GM12801 (cell line): ENCODE measurements around the gene ATP11B.

Experiments
- CTCF ChIP-seq: IDR thresholded peaks from one replicate; pipeline ENCODE4 v1.5.1; 2011; ENCODE audit warnings: control low read depth; ENCODE audit not compliant: insufficient read length; ENCODE audit errors: extremely low read depth

The ATP11B gene

GRCh38 chr3:182936239-182936917, 143.1 kb downstream of the ATP11B start:
- TF ChIP-seq CTCF: no peak

- TF ChIP-seq CTCF: no peak
Observed at GRCh38 chr3:182936918-182937285, 143.6 kb downstream of the ATP11B start.

GRCh38 chr3:182937293-182938051, 144.2 kb downstream of the ATP11B start:
- no peak for TF ChIP-seq CTCF

- no peak for TF ChIP-seq CTCF
Observed at GRCh38 chr3:182940266-182940808, 147.0 kb downstream of the ATP11B start.

GRCh38 chr3:182941719-182942118, 148.4 kb downstream of the ATP11B start:
- no peak for TF ChIP-seq CTCF

DNA sequence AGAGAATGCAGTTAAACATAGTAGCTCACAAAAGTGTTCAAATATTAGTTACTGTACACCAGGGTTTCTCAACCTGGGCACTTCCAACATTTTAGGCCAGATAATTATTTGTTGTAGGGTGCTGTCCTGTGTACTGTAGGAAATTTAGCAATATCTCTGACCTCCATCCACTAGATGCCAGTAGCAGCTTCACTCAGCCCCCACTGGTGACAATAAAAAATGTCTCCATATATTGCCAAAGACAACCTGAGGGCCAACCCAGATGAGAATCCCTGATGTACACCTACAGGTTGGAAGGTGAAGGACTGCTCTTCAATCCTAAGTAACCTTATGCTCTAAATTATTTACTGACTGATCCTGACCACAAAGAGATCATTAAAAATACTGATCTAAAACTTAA, 154.6 kb downstream of the ATP11B start:
- TF ChIP-seq CTCF: no peak

DNA sequence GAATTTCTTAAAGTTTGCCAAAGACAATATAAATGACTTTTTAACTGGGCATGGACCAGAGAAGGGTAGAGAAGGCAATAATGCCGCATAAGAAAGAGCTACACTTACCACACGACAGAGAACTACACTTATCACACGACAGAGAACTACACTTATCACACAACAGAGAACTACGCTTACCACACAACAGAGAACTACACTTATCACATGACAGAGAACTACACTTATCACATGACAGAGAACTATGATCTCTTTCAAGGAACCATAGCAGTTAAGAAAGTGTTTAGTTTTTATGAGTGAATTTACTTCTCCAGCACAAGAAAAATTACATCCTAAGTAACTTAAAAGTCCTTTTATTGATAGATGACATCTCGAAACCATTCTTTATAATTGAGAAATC, 155.0 kb downstream of the ATP11B start:
- no peak for TF ChIP-seq CTCF
